ENCODE results near the gene DAPK2.

The DAPK2 gene

GRCh38 chr15:63947228-63947627 lies 99.1 kb downstream of the DAPK2 start:
- TF ChIP-seq ZNF70 (CRISPR knock-in tag; IDR thresholded peaks at IDR 0.05) (no peak), PPARA (CRISPR knock-in tag; IDR thresholded peaks at IDR 0.05; ENCODE audit: borderline replicate concordance) (no peak), BACH2 (CRISPR knock-in tag; IDR thresholded peaks at IDR 0.05; ENCODE audit: borderline replicate concordance) (no peak), ZFP3 (CRISPR knock-in tag; IDR thresholded peaks at IDR 0.05) (no peak), RARB (CRISPR knock-in tag; IDR thresholded peaks at IDR 0.05) (no peak), ZFP30 (CRISPR knock-in tag; IDR thresholded peaks at IDR 0.05) (no peak), ARNTL (CRISPR knock-in tag; IDR thresholded peaks at IDR 0.05; ENCODE audit: borderline replicate concordance, low read depth) (no peak), CREB5 (CRISPR knock-in tag; IDR thresholded peaks at IDR 0.05; ENCODE audit: low read depth) (no peak), CSDC2 (CRISPR knock-in tag; IDR thresholded peaks at IDR 0.05) (no peak), ISL1 (CRISPR knock-in tag; IDR thresholded peaks at IDR 0.05) (no peak), OSR1 (CRISPR knock-in tag; IDR thresholded peaks at IDR 0.05) (no peak), ESRRG (CRISPR knock-in tag; IDR thresholded peaks at IDR 0.05) (no peak), ZC3H10 (CRISPR knock-in tag; IDR thresholded peaks at IDR 0.05) (no peak), GLIS3 (CRISPR knock-in tag; IDR thresholded peaks at IDR 0.05) (no peak), TSHZ2 (CRISPR knock-in tag; IDR thresholded peaks at IDR 0.05) (no peak), ZNF8 (CRISPR knock-in tag; IDR thresholded peaks at IDR 0.05) (no peak), TOX (CRISPR knock-in tag; IDR thresholded peaks at IDR 0.05; ENCODE audit: borderline replicate concordance) (no peak)
- TF ChIP-seq, protein P1, sequence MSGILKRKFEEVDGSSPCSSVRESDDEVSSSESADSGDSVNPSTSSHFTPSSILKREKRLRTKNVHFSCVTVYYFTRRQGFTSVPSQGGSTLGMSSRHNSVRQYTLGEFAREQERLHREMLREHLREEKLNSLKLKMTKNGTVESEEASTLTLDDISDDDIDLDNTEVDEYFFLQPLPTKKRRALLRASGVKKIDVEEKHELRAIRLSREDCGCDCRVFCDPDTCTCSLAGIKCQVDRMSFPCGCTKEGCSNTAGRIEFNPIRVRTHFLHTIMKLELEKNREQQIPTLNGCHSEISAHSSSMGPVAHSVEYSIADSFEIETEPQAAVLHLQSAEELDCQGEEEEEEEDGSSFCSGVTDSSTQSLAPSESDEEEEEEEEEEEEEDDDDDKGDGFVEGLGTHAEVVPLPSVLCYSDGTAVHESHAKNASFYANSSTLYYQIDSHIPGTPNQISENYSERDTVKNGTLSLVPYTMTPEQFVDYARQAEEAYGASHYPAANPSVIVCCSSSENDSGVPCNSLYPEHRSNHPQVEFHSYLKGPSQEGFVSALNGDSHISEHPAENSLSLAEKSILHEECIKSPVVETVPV (CRISPR knock-in tag; IDR thresholded peaks at IDR 0.05): no peak
- TF ChIP-seq, protein P2, sequence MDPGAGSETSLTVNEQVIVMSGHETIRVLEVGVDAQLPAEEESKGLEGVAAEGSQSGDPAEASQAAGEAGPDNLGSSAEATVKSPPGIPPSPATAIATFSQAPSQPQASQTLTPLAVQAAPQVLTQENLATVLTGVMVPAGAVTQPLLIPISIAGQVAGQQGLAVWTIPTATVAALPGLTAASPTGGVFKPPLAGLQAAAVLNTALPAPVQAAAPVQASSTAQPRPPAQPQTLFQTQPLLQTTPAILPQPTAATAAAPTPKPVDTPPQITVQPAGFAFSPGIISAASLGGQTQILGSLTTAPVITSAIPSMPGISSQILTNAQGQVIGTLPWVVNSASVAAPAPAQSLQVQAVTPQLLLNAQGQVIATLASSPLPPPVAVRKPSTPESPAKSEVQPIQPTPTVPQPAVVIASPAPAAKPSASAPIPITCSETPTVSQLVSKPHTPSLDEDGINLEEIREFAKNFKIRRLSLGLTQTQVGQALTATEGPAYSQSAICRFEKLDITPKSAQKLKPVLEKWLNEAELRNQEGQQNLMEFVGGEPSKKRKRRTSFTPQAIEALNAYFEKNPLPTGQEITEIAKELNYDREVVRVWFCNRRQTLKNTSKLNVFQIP (CRISPR knock-in tag; IDR thresholded peaks at IDR 0.05; ENCODE audit: borderline replicate concordance, low read depth): no peak
- ATAC-seq: no peak

DNA sequence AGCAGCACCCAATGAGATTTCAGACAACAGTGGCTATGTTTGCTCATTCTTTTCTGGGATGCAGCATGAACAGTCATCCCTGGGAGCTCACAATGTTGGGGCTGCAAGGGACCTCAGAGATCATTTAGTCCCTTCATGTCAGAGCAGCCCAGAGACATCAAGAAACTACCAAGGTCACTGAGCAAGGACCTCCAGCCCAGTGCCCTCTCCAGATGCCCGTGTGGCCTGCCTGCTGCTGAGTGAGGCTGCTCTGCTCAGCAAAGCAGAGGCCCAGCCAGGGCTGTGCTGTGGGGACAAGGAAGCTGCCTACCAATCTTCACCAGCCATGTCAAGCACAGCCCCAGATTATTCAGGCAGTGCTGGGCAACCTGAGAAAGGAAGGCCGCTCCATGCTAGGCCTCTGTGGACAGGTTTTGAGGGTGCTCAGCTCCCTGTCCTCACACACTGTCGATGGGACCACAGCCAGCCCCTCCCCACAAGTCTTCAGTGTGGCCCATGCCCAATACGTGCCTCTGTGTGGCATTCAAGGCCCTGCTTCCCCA lies 99.7 kb downstream of the DAPK2 start:
- TF ChIP-seq TSHZ2 (CRISPR knock-in tag; IDR thresholded peaks at IDR 0.05): no peak
- no peak for TF ChIP-seq ZNF8 (CRISPR knock-in tag; IDR thresholded peaks at IDR 0.05)
- no peak for TF ChIP-seq ESRRG (CRISPR knock-in tag; IDR thresholded peaks at IDR 0.05)
- no peak for TF ChIP-seq BACH2 (CRISPR knock-in tag; IDR thresholded peaks at IDR 0.05; ENCODE audit: borderline replicate concordance)
- no peak for TF ChIP-seq CREB5 (CRISPR knock-in tag; IDR thresholded peaks at IDR 0.05; ENCODE audit: low read depth)
- no peak for ATAC-seq
